Measurements from ENCODE around the gene G0S2. TPM values are rescaled to one million over a fixed set of nuclear protein-coding genes. Genes with fewer than 3 reads are reported as not detected.
A peak's percentile ranks its signal among the peaks of the same experiment; 100 is the strongest.

The G0S2 gene
- total and polyA plus RNA-seq, 10 donors, result 12.5 to 126 (median 34.9) TPM

DNA sequence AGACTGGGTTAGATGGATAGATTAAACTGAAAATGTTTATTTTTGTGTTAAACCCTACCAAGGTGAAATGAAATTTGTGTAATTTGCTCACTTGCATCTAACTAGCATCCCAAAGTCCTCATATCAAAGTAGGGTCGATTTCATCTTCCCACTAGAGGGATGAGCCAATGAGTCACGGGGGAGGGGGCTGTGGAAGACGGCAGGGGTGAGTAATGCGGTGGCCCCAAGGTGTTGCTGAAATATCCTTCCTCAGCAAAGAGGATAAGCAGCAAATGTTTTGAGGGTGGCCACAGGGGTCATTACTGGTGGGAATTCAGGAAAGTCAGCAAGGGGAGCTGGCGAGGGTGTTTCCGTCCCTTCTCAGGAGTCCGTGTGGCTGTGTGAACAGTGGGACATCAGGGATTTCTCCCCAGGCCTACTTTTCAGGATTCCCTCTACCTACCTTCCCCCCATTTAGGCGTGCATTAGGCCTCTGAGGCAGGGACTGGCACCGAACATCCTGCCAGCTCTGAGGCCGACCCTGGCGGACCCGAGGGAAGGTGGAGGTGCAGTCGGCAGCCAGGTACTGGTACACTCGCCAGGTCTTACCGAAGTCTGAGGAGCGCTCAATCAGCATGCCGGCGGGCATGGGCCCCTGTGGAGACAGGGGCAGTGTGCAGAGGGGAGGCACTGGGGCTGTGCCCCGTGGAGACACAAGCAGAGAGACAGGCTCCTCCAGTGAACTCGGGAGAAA is 41.0 kb upstream of the G0S2 start:
- 82 to 91% (median 85%) methylated on average over 8 to 20 of the region's 20 CpGs for WGBS, 5 donors

GRCh38 chr1:209635850-209636249 is 39.4 kb upstream of the G0S2 start:
- intact Hi-C loops (cut with DNase I; ENCODE audit: low total_unique reads), result no loop called here
- WGBS, 5 donors, result 75 to 86% (median 76%) methylated on average over 5 of the region's 5 CpGs

More for the DNA sequence above, 41.0 kb upstream of the G0S2 start:
- no peak overlapping the region for H3K4me3 ChIP-seq
- no peak for TF ChIP-seq POLR2AphosphoS5 (IDR thresholded peaks at IDR 0.05)
- TF ChIP-seq CTCF (IDR thresholded peaks at IDR 0.05 in 8 of 11, conservative IDR thresholded peaks at IDR 0.05 in 3 of 11), result no peak
- TF ChIP-seq POLR2A (IDR thresholded peaks at IDR 0.05), result no peak
- H3K9me3 ChIP-seq, result no peaks in the 10 kb centered on the region
- H3K36me3 ChIP-seq, result no peaks in the 10 kb centered on the region
- peaks cover 0 to 14% (median 0%) of the 10 kb centered on the region in 7 donors for H3K27me3 ChIP-seq (replicated peaks in 1 of 7)
- intact Hi-C loops (cut with DNase I; ENCODE audit: low total_unique reads), result no loop called here
- H3K4me1 ChIP-seq, result peaks cover 0 to 5% (median 0%) of the 10 kb centered on the region in 6 donors
- peak overlapping the region in 1 of 8 donors; percentile 14 for H3K27ac ChIP-seq
- DNase-seq, result no peak

GRCh38 chr1:209641832-209642172 is 33.4 kb upstream of the G0S2 start:
- no peak for DNase-seq
- peak in 2 of 3 donors; percentile 74 to 78 for TF ChIP-seq POLR2AphosphoS5 (IDR thresholded peaks at IDR 0.05)
- no peak for TF ChIP-seq POLR2A (IDR thresholded peaks at IDR 0.05)
- intact Hi-C loops (cut with DNase I; ENCODE audit: low total_unique reads), result no loop called here
- Histone ChIP-seq H3K4me3 (no peak overlapping the region), H3K27me3 (replicated peaks in 1 of 7) (peaks cover 0 to 15% (median 0%) of the 10 kb centered on the region in 7 donors), H3K36me3 (no peaks in the 10 kb centered on the region), H3K27ac (peak overlapping the region in 7 of 8 donors; percentile 67 to 80 (median 71)), H3K9me3 (no peaks in the 10 kb centered on the region), H3K4me1 (peaks cover 0 to 41% (median 14%) of the 10 kb centered on the region in 6 donors)
- 55 to 68% (median 63%) methylated on average over 5 of the region's 5 CpGs for WGBS, 5 donors

More at GRCh38 chr1:209635850-209636249, 39.4 kb upstream of the G0S2 start:
- Histone ChIP-seq H3K9me3 (no peaks in the 10 kb centered on the region), H3K4me1 (peaks cover 0 to 5% (median 0%) of the 10 kb centered on the region in 6 donors), H3K36me3 (no peaks in the 10 kb centered on the region), H3K4me3 (no peak overlapping the region), H3K27me3 (replicated peaks in 1 of 7) (peaks cover 0 to 7% (median 0%) of the 10 kb centered on the region in 7 donors), H3K27ac (no peak overlapping the region)
- no peak for TF ChIP-seq POLR2AphosphoS5 (IDR thresholded peaks at IDR 0.05)
- TF ChIP-seq POLR2A (IDR thresholded peaks at IDR 0.05), result no peak
- TF ChIP-seq CTCF (IDR thresholded peaks at IDR 0.05 in 8 of 11, conservative IDR thresholded peaks at IDR 0.05 in 3 of 11), result no peak
- no peak for DNase-seq

DNA sequence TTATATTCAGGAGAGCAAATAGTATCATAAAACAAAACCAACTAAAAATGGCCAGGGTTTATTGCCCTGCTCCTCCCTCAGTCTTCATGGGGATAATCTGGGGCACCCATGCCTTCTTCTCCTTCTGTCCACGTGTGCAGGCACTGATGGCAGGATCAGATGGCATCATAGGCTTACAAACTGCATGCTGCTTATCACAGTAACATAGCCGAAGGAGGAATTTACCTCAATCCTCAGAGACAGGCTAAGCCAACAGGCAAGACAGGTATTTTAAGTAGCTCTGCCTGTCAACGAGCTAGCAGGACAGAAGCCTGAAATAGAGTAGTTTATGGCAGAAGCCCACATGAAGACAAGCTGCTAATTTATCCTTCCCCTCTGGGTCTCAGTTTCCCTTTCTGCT is 32.4 kb upstream of the G0S2 start:
- TF ChIP-seq CTCF (IDR thresholded peaks at IDR 0.05 in 8 of 11, conservative IDR thresholded peaks at IDR 0.05 in 3 of 11) (no peak), POLR2AphosphoS5 (IDR thresholded peaks at IDR 0.05) (no peak), POLR2A (IDR thresholded peaks at IDR 0.05) (no peak)
- Histone ChIP-seq H3K27me3 (replicated peaks in 1 of 7) (peaks cover 0 to 17% (median 0%) of the 10 kb centered on the region in 7 donors), H3K27ac (peak overlapping the region in 7 of 8 donors; percentile 27 to 80 (median 36)), H3K4me3 (no peak overlapping the region), H3K4me1 (peaks cover 2 to 49% (median 21%) of the 10 kb centered on the region in 6 donors), H3K9me3 (no peaks in the 10 kb centered on the region), H3K36me3 (no peaks in the 10 kb centered on the region)
- intact Hi-C loops (cut with DNase I; ENCODE audit: low total_unique reads), result no loop called here
- no peak for DNase-seq
- WGBS, 5 donors, result 47 to 80% (median 66%) methylated on average over 3 of the region's 3 CpGs

Measured in spleen (tissue), 11 donors.